A549 (cell line): Measurements from ENCODE around the gene GALNT5. TPM values are rescaled to one million over a fixed set of nuclear protein-coding genes. Genes with fewer than 3 reads are reported as not detected.

Source experiments
- ATAC-seq, 2 experiments: fragments of 200-7000 bp in 1 of 2; fragments of >200 bp in 1 of 2; cut with Nextera tagmentation in 1 of 2; cut with Tn5 transposase in 1 of 2; 3 replicates each; pipeline versions ENCODE4 v1.8.0 to v1.9.1; 2018 to 2020; ENCODE audit warnings: mild to moderate bottlenecking in 1 of 2, moderate library complexity in 1 of 2
- CTCF ChIA-PET: fragments of 300-600 bp; sonication (Branson Sonifier 250); formaldehyde crosslinking; extraction: SDS; loops from one replicate; lab custom pipeline; 2021; ENCODE audit warnings: antibody characterized with exemption, inconsistent platforms; lab: Yijun Ruan, JAX
- POLR2A ChIA-PET: fragments of 350-600 bp; formaldehyde crosslinking; extraction: SDS; loops from one replicate; lab custom pipeline; 2021; ENCODE audit warnings: antibody characterized with exemption, inconsistent platforms; lab: Yijun Ruan, JAX
- DNase-seq, 2 experiments: peaks; one replicate each; pipeline versions ENCODE4 v3.0.0 to v3.0.0-alpha.2; 2011 to 2016; ENCODE audit warnings: low read depth in 1 of 2, low spot score in 1 of 2
- FAIRE-seq: peaks from 2 replicates; lab custom pipeline; 2011; peaks lifted over from hg19 to GRCh38; lab: Jason Lieb, UNC
- H3K27ac ChIP-seq, 2 experiments: fragments of >200 bp; sonication (Bioruptor Twin); formaldehyde crosslinking; 3 replicates each; pipeline ENCODE4 v1.5.1; 2016 to 2017
- H3K4me1 ChIP-seq: fragments of >200 bp; sonication (Bioruptor Twin); formaldehyde crosslinking; 3 replicates; pipeline ENCODE4 v1.6.1; 2016
- H3K4me2 ChIP-seq: fragments of >200 bp; sonication (Bioruptor Twin); formaldehyde crosslinking; 3 replicates; pipeline ENCODE4 v1.6.1; 2016
- H3K4me3 ChIP-seq: fragments of >200 bp; sonication (Bioruptor Twin); formaldehyde crosslinking; 3 replicates; pipeline ENCODE4 v1.5.1; 2016
- H3K9me3 ChIP-seq: fragments of >200 bp; sonication (Bioruptor Twin); formaldehyde crosslinking; 3 replicates; pipeline ENCODE4 v1.6.1; 2016
- ATOH8 ChIP-seq: fragments of 250-450 bp; sonication (Bioruptor Pico); IDR thresholded peaks from 2 replicates; pipeline ENCODE4 v1.5.0; 2020; ENCODE audit warnings: low read depth, mild to moderate bottlenecking, moderate library complexity
- BHLHE40 ChIP-seq: IDR thresholded peaks from 2 replicates; pipeline ENCODE4 v1.6.1; 2012; ENCODE audit warnings: low read depth, low read length, inconsistent platforms
- CEBPB ChIP-seq, 2 experiments: fragments of >200 bp in 1 of 2; sonication (Bioruptor Twin) in 1 of 2; formaldehyde crosslinking in 1 of 2; IDR thresholded peaks; 2 replicates each; pipeline ENCODE4 v1.6.1; 2012 to 2016
- EHF ChIP-seq: fragments of 250-450 bp; sonication (Bioruptor Pico); IDR thresholded peaks from 2 replicates; pipeline ENCODE4 v1.5.0; 2020; ENCODE audit warnings: mild to moderate bottlenecking
- EHMT2 ChIP-seq: fragments of 200-600 bp; sonication (generic); IDR thresholded peaks from 2 replicates; pipeline ENCODE4 v1.6.1; 2016; ENCODE audit warnings: antibody characterized with exemption, low read depth, mild to moderate bottlenecking, moderate library complexity
- ELK1 ChIP-seq: fragments of 150-350 bp; IDR thresholded peaks from 2 replicates; pipeline ENCODE4 v1.6.1; 2014; ENCODE audit warnings: low read depth, mild to moderate bottlenecking, low read length
- EP300 ChIP-seq, 2 experiments: fragments of >200 bp; sonication (Bioruptor Twin); formaldehyde crosslinking; IDR thresholded peaks; 2 replicates in 1 of 2; 3 replicates in 1 of 2; pipeline ENCODE4 v1.6.1; 2016 to 2017
- ESRRA ChIP-seq: fragments of 150-350 bp; IDR thresholded peaks from 2 replicates; pipeline ENCODE4 v1.6.1; 2014; ENCODE audit warnings: mild to moderate bottlenecking, low read length, borderline replicate concordance
- FOSB ChIP-seq: fragments of 250-450 bp; sonication (Bioruptor Pico); IDR thresholded peaks from 2 replicates; pipeline ENCODE4 v1.5.0; 2020; ENCODE audit warnings: mild to moderate bottlenecking, moderate library complexity
- FOSL2 ChIP-seq, 2 experiments: fragments of 450-650 bp in 1 of 2; fragments of >200 bp in 1 of 2; sonication (Bioruptor Twin) in 1 of 2; formaldehyde crosslinking; IDR thresholded peaks; 2 replicates each; pipeline versions ENCODE4 v1.5.0 to v1.6.1; 2016 to 2020; ENCODE audit warnings: mild to moderate bottlenecking in 1 of 2, moderate library complexity in 1 of 2
- GATA3 ChIP-seq: IDR thresholded peaks from 2 replicates; pipeline ENCODE4 v1.6.1; 2012; ENCODE audit warnings: borderline replicate concordance
- HDAC2 ChIP-seq: fragments of 200-600 bp; sonication (generic); IDR thresholded peaks from 2 replicates; pipeline ENCODE4 v1.6.1; 2016
- HOXB13 ChIP-seq: fragments of 250-450 bp; sonication (Bioruptor Pico); IDR thresholded peaks from 2 replicates; pipeline ENCODE4 v1.5.0; 2020; ENCODE audit warnings: low read depth, mild to moderate bottlenecking, moderate library complexity
- JUNB ChIP-seq: fragments of >200 bp; sonication (Bioruptor Twin); formaldehyde crosslinking; IDR thresholded peaks from 2 replicates; pipeline ENCODE4 v1.6.1; 2016
- KDM1A ChIP-seq: fragments of 200-600 bp; sonication (generic); IDR thresholded peaks from 2 replicates; pipeline ENCODE4 v1.6.1; 2016; ENCODE audit warnings: low read depth, mild to moderate bottlenecking
- MAZ ChIP-seq: fragments of 150-350 bp; IDR thresholded peaks from 2 replicates; pipeline ENCODE4 v1.6.1; 2014; ENCODE audit warnings: antibody characterized with exemption, low read depth, low read length, borderline replicate concordance
- NFE2L2 ChIP-seq: fragments of 150-350 bp; conservative IDR thresholded peaks from 2 replicates; pipeline ENCODE4 v1.6.1; 2014; ENCODE audit warnings: low read length
- PBX3 ChIP-seq: IDR thresholded peaks from 2 replicates; pipeline ENCODE4 v1.6.1; 2012
- POLR2AphosphoS2 ChIP-seq: conservative IDR thresholded peaks from 2 replicates; pipeline ENCODE4 v1.6.1; 2012; ENCODE audit warnings: low read length, improper control_type of control experiment, inconsistent platforms
- RAD21 ChIP-seq, 2 experiments: fragments of >200 bp in 1 of 2; sonication (Bioruptor Twin) in 1 of 2; formaldehyde crosslinking in 1 of 2; IDR thresholded peaks in 1 of 2; conservative IDR thresholded peaks in 1 of 2; 2 replicates in 1 of 2; 3 replicates in 1 of 2; pipeline ENCODE4 v1.6.1; 2012 to 2018; ENCODE audit warnings: inconsistent platforms in 1 of 2
- RCOR1 ChIP-seq: fragments of 150-350 bp; IDR thresholded peaks from 2 replicates; pipeline ENCODE4 v1.6.1; 2014; ENCODE audit warnings: antibody characterized with exemption, low read length, low read depth
- RNF2 ChIP-seq: fragments of 200-600 bp; sonication (generic); IDR thresholded peaks from 2 replicates; pipeline ENCODE4 v1.6.1; 2016; ENCODE audit warnings: low read depth, mild to moderate bottlenecking, antibody characterized with exemption, moderate library complexity, borderline replicate concordance
- TFCP2L1 ChIP-seq: fragments of 250-450 bp; sonication (Bioruptor Pico); IDR thresholded peaks from 2 replicates; pipeline ENCODE4 v1.5.0; 2021; ENCODE audit warnings: mild to moderate bottlenecking
- TP53 ChIP-seq: fragments of 250-450 bp; sonication (Bioruptor Pico); IDR thresholded peaks from 2 replicates; pipeline ENCODE4 v1.5.0; 2021; ENCODE audit warnings: mild to moderate bottlenecking, moderate library complexity
- ZC3H11A ChIP-seq: fragments of 450-650 bp; IDR thresholded peaks from 2 replicates; pipeline ENCODE4 v1.6.1; 2014; ENCODE audit warnings: antibody characterized with exemption, mild to moderate bottlenecking
- ZSCAN20 ChIP-seq: fragments of 250-450 bp; sonication (Bioruptor Pico); IDR thresholded peaks from 2 replicates; pipeline ENCODE4 v1.8.0; 2022; ENCODE audit warnings: mild to moderate bottlenecking, moderate library complexity
- WGBS: methylation state at CpG from one replicate; pipeline ENCODE4 v1.1.6; 2017; ENCODE audit errors: missing lambda C conversion rate; 5-methylcytosine and 5-hydroxymethylcytosine counted together
- polyA plus RNA-seq, 4 experiments: library from polyadenylated mRNA; depleted of rRNA in 3 of 4; stranded (reverse); fragments of >200 nt; fragmentation: RNase III in 1 of 4; extraction: RNeasy Plus Mini Kit Qiagen cat#74134 plus additional on column Dnase treatment in 1 of 4; gene quantifications; 2 replicates in 3 of 4; 3 replicates in 1 of 4; pipeline ENCODE4 v1.2.3, GENCODE V29; 2011 to 2017
- TF ChIP-seq, protein P1 (sequence below): fragments of 450-650 bp; IDR thresholded peaks from 2 replicates; pipeline ENCODE4 v1.6.1; 2014; ENCODE audit warnings: antibody characterized with exemption

The GALNT5 gene
- polyA plus RNA-seq, 2 of the 4 experiments (the other 2 are of a cell fraction), result 2.9 to 3.0 TPM

DNA sequence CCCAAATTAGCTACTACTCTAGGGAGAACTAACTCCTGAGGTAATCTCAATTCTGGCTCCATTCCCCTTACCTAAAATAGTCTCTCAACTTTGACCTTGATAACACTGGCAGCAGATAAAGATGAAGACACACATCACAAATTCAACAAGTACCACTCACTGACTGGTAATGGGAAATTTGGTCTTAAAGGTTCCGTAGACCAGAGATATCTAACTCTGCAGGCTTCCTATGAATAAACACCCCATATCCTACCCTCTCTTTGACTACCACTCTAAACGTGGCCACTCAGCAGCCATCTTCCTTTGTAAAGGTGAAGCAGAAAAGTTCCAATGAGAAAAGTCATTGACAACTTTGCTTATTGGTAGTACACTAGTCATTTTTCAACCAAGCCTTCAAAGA lies 38.6 kb upstream of the GALNT5 start:
- ATAC-seq (no peak), FAIRE-seq (no peak), DNase-seq (no peak)
- no peak overlapping the region for H3K27ac ChIP-seq
- ChIA-PET POLR2A (no interaction called here), CTCF (interaction anchor here (0.6 kb wide), 1 partner anchor 1089 kb away, joined by 3 read pairs; no protein-coding TSS in a partner anchor)
- no peak overlapping the region for H3K4me3 ChIP-seq
- WGBS, result 70% methylated on average over 2 of the region's 2 CpGs
- no peaks in the 10 kb centered on the region for H3K9me3 ChIP-seq
- no peak for TF ChIP-seq FOSL2 (IDR thresholded peaks at IDR 0.05)
- TF ChIP-seq FOSL2 (CRISPR knock-in tag; IDR thresholded peaks at IDR 0.05), result no peak
- no peak for TF ChIP-seq EHF (CRISPR knock-in tag)
- no peak for TF ChIP-seq CEBPB (IDR thresholded peaks at IDR 0.05)
- TF ChIP-seq ZC3H11A, result no peak
- no peak for TF ChIP-seq EHMT2
- no peak for TF ChIP-seq MAZ
- no peak for TF ChIP-seq ATOH8 (CRISPR knock-in tag)
- TF ChIP-seq RCOR1, result no peak
- no peak for TF ChIP-seq GATA3
- TF ChIP-seq KDM1A, result no peak
- TF ChIP-seq HOXB13 (CRISPR knock-in tag), result no peak
- TF ChIP-seq BHLHE40, result no peak
- TF ChIP-seq PBX3, result no peak
- TF ChIP-seq ELK1, result no peak
- no peak for TF ChIP-seq TP53 (CRISPR knock-in tag)
- TF ChIP-seq, protein P1, sequence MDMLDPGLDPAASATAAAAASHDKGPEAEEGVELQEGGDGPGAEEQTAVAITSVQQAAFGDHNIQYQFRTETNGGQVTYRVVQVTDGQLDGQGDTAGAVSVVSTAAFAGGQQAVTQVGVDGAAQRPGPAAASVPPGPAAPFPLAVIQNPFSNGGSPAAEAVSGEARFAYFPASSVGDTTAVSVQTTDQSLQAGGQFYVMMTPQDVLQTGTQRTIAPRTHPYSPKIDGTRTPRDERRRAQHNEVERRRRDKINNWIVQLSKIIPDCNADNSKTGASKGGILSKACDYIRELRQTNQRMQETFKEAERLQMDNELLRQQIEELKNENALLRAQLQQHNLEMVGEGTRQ, result no peak
- TF ChIP-seq RNF2, result no peak
- no peak for TF ChIP-seq FOSB
- no peak overlapping the region for H3K4me2 ChIP-seq
- H3K4me1 ChIP-seq, result no peaks in the 10 kb centered on the region

GRCh38 chr2:157220502-157220901 lies 37.0 kb upstream of the GALNT5 start:
- H3K4me2 ChIP-seq, result no peak overlapping the region
- H3K9me3 ChIP-seq, result no peaks in the 10 kb centered on the region
- ChIA-PET POLR2A (no interaction called here), CTCF (no interaction called here)
- no peak overlapping the region for H3K27ac ChIP-seq
- no peak for FAIRE-seq
- no peak overlapping the region for H3K4me3 ChIP-seq
- 13% methylated on average over 1 of the region's 1 CpG for WGBS
- H3K4me1 ChIP-seq, result no peaks in the 10 kb centered on the region
- TF ChIP-seq BHLHE40 (no peak), TFCP2L1 (CRISPR knock-in tag) (no peak), ZSCAN20 (no peak), POLR2AphosphoS2 (no peak), RAD21 (conservative IDR thresholded peaks at IDR 0.05 in 1 of 2, IDR thresholded peaks at IDR 0.05 in 1 of 2) (no peak), ELK1 (no peak), NFE2L2 (no peak), HDAC2 (no peak), ESRRA (no peak), EHF (CRISPR knock-in tag) (no peak), RNF2 (no peak), JUNB (no peak), EP300 (IDR thresholded peaks at IDR 0.05) (no peak), RCOR1 (no peak), KDM1A (no peak), ZC3H11A (no peak)
- no peak for ATAC-seq
- no peak for DNase-seq
